ENCODE data around the gene DNAJB11.
A peak's percentile ranks its signal among the peaks of the same experiment; 100 is the strongest.

DNA sequence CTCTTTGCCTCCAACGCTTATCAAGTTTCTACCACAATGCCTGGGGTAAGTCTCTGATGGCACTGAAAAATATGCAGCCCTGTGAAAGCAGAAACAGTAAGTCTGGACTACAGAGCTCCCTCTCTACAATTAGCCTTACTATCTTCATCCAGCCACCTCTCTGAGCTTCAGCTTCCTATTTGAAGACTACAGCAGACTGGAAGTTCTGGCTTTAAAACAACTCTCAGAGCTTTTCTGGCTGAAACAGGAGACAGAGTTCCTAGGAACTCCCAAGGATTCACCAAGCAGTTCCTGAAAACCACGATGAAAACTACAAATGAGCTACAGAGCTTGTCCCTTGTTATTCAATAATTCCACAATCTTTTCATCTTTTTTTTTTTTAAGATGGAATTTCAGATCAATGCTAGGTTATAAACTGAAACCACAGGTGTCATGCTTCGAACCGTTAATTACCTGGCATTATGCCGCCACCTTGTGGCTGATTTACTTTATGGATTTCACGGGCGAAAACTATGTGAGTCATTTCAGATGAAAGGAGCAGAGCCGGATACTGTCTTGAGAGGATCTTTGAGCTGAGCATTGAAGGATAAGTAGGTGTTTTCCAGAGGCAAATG is 30.2 kb upstream of the DNAJB11 start:
- TF ChIP-seq, protein P1, sequence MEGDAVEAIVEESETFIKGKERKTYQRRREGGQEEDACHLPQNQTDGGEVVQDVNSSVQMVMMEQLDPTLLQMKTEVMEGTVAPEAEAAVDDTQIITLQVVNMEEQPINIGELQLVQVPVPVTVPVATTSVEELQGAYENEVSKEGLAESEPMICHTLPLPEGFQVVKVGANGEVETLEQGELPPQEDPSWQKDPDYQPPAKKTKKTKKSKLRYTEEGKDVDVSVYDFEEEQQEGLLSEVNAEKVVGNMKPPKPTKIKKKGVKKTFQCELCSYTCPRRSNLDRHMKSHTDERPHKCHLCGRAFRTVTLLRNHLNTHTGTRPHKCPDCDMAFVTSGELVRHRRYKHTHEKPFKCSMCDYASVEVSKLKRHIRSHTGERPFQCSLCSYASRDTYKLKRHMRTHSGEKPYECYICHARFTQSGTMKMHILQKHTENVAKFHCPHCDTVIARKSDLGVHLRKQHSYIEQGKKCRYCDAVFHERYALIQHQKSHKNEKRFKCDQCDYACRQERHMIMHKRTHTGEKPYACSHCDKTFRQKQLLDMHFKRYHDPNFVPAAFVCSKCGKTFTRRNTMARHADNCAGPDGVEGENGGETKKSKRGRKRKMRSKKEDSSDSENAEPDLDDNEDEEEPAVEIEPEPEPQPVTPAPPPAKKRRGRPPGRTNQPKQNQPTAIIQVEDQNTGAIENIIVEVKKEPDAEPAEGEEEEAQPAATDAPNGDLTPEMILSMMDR (IDR thresholded peaks at IDR 0.05): peak; percentile 69 to 85 (median 80)
- TF ChIP-seq POLR2A (IDR thresholded peaks at IDR 0.05): no peak
